Right forelimb (tissue), 1 donor: ENCODE measurements around the gene RCE1.
A peak's percentile ranks its signal among the peaks of the same experiment; 100 is the strongest.

Experiments
- DNase-seq: peaks from one replicate; pipeline ENCODE4 v3.0.0-alpha.2; 2018

Gene RCE1

GRCh38 chr11:66870616-66871520 lies 27.6 kb downstream of the RCE1 start:
- no peak for DNase-seq

GRCh38 chr11:66871521-66871901 lies 28.3 kb downstream of the RCE1 start:
- no peak for DNase-seq

GRCh38 chr11:66874232-66874631 lies 31.0 kb downstream of the RCE1 start:
- no peak for DNase-seq

GRCh38 chr11:66875378-66875777 lies 32.1 kb downstream of the RCE1 start:
- DNase-seq: peak; percentile 30

- DNase-seq: no peak
Observed at GRCh38 chr11:66877588-66878385, 34.5 kb downstream of the RCE1 start.

- no peak for DNase-seq
Observed at GRCh38 chr11:66878474-66878873, 35.2 kb downstream of the RCE1 start.

GRCh38 chr11:66879000-66879399 lies 35.8 kb downstream of the RCE1 start:
- no peak for DNase-seq

- no peak for DNase-seq
Observed at GRCh38 chr11:66879583-66879982, 36.3 kb downstream of the RCE1 start.

GRCh38 chr11:66879999-66880398 lies 36.8 kb downstream of the RCE1 start:
- no peak for DNase-seq

GRCh38 chr11:66880496-66881450 lies 37.5 kb downstream of the RCE1 start:
- DNase-seq: no peak

GRCh38 chr11:66881451-66881835 lies 38.2 kb downstream of the RCE1 start:
- no peak for DNase-seq

- DNase-seq: no peak
Observed at GRCh38 chr11:66881927-66882452, 38.7 kb downstream of the RCE1 start.

GRCh38 chr11:66882561-66883015 lies 39.3 kb downstream of the RCE1 start:
- DNase-seq: no peak

- DNase-seq: peak; percentile 70
Observed at GRCh38 chr11:66883016-66883965, 40.0 kb downstream of the RCE1 start.

- DNase-seq: no peak
Observed at GRCh38 chr11:66884443-66884842, 41.2 kb downstream of the RCE1 start.

GRCh38 chr11:66885469-66885868 lies 42.2 kb downstream of the RCE1 start:
- no peak for DNase-seq

GRCh38 chr11:66885950-66886440 lies 42.8 kb downstream of the RCE1 start:
- DNase-seq: no peak

- no peak for DNase-seq
Observed at GRCh38 chr11:66886671-66887221, 43.5 kb downstream of the RCE1 start.

GRCh38 chr11:66887526-66887925 lies 44.3 kb downstream of the RCE1 start:
- DNase-seq: no peak

- DNase-seq: no peak
Observed at GRCh38 chr11:66888282-66888681, 45.0 kb downstream of the RCE1 start.

- DNase-seq: no peak
Observed at GRCh38 chr11:66889960-66890359, 46.7 kb downstream of the RCE1 start.
